ENCODE measurements around the gene SLC35F1. TPM values are rescaled to one million over a fixed set of nuclear protein-coding genes. Genes with fewer than 3 reads are reported as not detected.

SLC35F1 gene
- polyA plus RNA-seq, 1 donor (not counting 4 experiments of a cell fraction or from before 2014, with no cell fraction given), result not detected

- no peaks in the 10 kb centered on the region for H4K20me1 ChIP-seq (ENCODE audit: control insufficient read depth, extremely low read depth, insufficient read depth, low read length)
- H3K9ac ChIP-seq (ENCODE audit: control insufficient read depth, extremely low read depth, insufficient read depth, low read length), result no peak overlapping the region
Observed at GRCh38 chr6:117870486-117871242, 36.4 kb upstream of the SLC35F1 start.

GRCh38 chr6:117880824-117881223, 26.2 kb upstream of the SLC35F1 start:
- Histone ChIP-seq H3K36me3 (ENCODE audit: control insufficient read depth in 2 of 2, extremely low read depth in 1 of 2, insufficient read depth in 2 of 2, low read length in 2 of 2) (no peaks in the 10 kb centered on the region), H3K9ac (ENCODE audit: control insufficient read depth, extremely low read depth, insufficient read depth, low read length) (no peak overlapping the region), H3K27ac (ENCODE audit: control insufficient read depth, insufficient read depth, low read length) (no peak overlapping the region), H2AFZ (ENCODE audit: control insufficient read depth, low read length) (no peak overlapping the region), H3K4me3 (ENCODE audit: control insufficient read depth in 2 of 3, extremely low read depth in 1 of 3, insufficient read depth in 2 of 3, low read depth in 1 of 3, low read length in 3 of 3) (no peak overlapping the region), H3K9me3 (ENCODE audit: control insufficient read depth, low read depth, low read length) (no peaks in the 10 kb centered on the region), H3K4me1 (ENCODE audit: control insufficient read depth, extremely low read depth, insufficient read depth, low read length) (no peaks in the 10 kb centered on the region), H3K4me2 (ENCODE audit: control insufficient read depth, extremely low read depth, insufficient read depth, low read depth, low read length) (no peak overlapping the region), H3K79me2 (ENCODE audit: control insufficient read depth, insufficient read depth, low read length) (no peaks in the 10 kb centered on the region), H4K20me1 (ENCODE audit: control insufficient read depth, extremely low read depth, insufficient read depth, low read length) (no peaks in the 10 kb centered on the region), H3K9me1 (ENCODE audit: control insufficient read depth, extremely low read depth, insufficient read depth, low read length) (no peaks in the 10 kb centered on the region), H3K27me3 (ENCODE audit: control insufficient read depth, extremely low read depth, insufficient read depth, low read length) (no peaks in the 10 kb centered on the region)
- TF ChIP-seq EZH2 (IDR thresholded peaks at IDR 0.05; ENCODE audit: low read length), result no peak
- no peak for TF ChIP-seq CTCF (optimal IDR thresholded peaks at IDR 0.05 in 1 of 3, IDR thresholded peaks at IDR 0.05 in 1 of 3, conservative IDR thresholded peaks at IDR 0.05 in 1 of 3; ENCODE audit: extremely low read depth in 1 of 3, insufficient read depth in 2 of 3, low read length in 3 of 3)
- DNase-seq (ENCODE audit: low read depth, low spot score) (no peak), FAIRE-seq (no peak)
- dilution Hi-C loops (cut with MboI; ENCODE audit: extremely low pct_ligation_motif_present, low sequenced_read_pairs), result no loop called here

More at GRCh38 chr6:117870486-117871242, 36.4 kb upstream of the SLC35F1 start:
- Histone ChIP-seq H3K9me1 (ENCODE audit: control insufficient read depth, extremely low read depth, insufficient read depth, low read length) (no peaks in the 10 kb centered on the region), H3K4me3 (ENCODE audit: control insufficient read depth in 2 of 3, extremely low read depth in 1 of 3, insufficient read depth in 2 of 3, low read depth in 1 of 3, low read length in 3 of 3) (no peak overlapping the region), H3K9me3 (ENCODE audit: control insufficient read depth, low read depth, low read length) (no peaks in the 10 kb centered on the region), H3K27ac (ENCODE audit: control insufficient read depth, insufficient read depth, low read length) (no peak overlapping the region), H3K4me2 (ENCODE audit: control insufficient read depth, extremely low read depth, insufficient read depth, low read depth, low read length) (no peak overlapping the region), H3K79me2 (ENCODE audit: control insufficient read depth, insufficient read depth, low read length) (no peaks in the 10 kb centered on the region), H3K27me3 (ENCODE audit: control insufficient read depth, extremely low read depth, insufficient read depth, low read length) (no peaks in the 10 kb centered on the region), H3K4me1 (ENCODE audit: control insufficient read depth, extremely low read depth, insufficient read depth, low read length) (no peaks in the 10 kb centered on the region), H3K36me3 (ENCODE audit: control insufficient read depth in 2 of 2, extremely low read depth in 1 of 2, insufficient read depth in 2 of 2, low read length in 2 of 2) (no peaks in the 10 kb centered on the region), H2AFZ (ENCODE audit: control insufficient read depth, low read length) (no peak overlapping the region)
- DNase-seq (ENCODE audit: low read depth, low spot score), result no peak
- no peak for FAIRE-seq
- dilution Hi-C loops (cut with MboI; ENCODE audit: extremely low pct_ligation_motif_present, low sequenced_read_pairs), result no loop called here
- no peak for TF ChIP-seq CTCF (optimal IDR thresholded peaks at IDR 0.05 in 1 of 3, IDR thresholded peaks at IDR 0.05 in 1 of 3, conservative IDR thresholded peaks at IDR 0.05 in 1 of 3; ENCODE audit: extremely low read depth in 1 of 3, insufficient read depth in 2 of 3, low read length in 3 of 3)
- TF ChIP-seq EZH2 (IDR thresholded peaks at IDR 0.05; ENCODE audit: low read length), result no peak
